Activated CD8-positive, alpha-beta memory T cell treated with anti-CD3 and anti-CD28 coated beads, Interleukin-2, amount 50 U/mL, for 4 hours (primary cell): ENCODE data around the gene CPLX3.

ENCODE experiments used
- DNase-seq: peaks from one replicate; pipeline ENCODE4 v3.0.0-alpha.2; 2020

The CPLX3 gene

GRCh38 chr15:74831813-74832495, 5.5 kb downstream of the CPLX3 start:
- DNase-seq = no peak

GRCh38 chr15:74832826-74833225, 6.4 kb downstream of the CPLX3 start:
- DNase-seq = no peak

GRCh38 chr15:74833376-74834107, 7.1 kb downstream of the CPLX3 start:
- DNase-seq = no peak

- DNase-seq = peak; percentile 49
Observed at GRCh38 chr15:74835312-74835823, 8.9 kb downstream of the CPLX3 start.

- DNase-seq = no peak
Observed at GRCh38 chr15:74836846-74837245, 10.4 kb downstream of the CPLX3 start.

GRCh38 chr15:74837482-74838136, 11.2 kb downstream of the CPLX3 start:
- no peak for DNase-seq

- no peak for DNase-seq
Observed at GRCh38 chr15:74838137-74838516, 11.7 kb downstream of the CPLX3 start.

- no peak for DNase-seq
Observed at GRCh38 chr15:74838746-74839525, 12.5 kb downstream of the CPLX3 start.

GRCh38 chr15:74839526-74840395, 13.3 kb downstream of the CPLX3 start:
- DNase-seq = no peak

GRCh38 chr15:74840851-74841775, 14.7 kb downstream of the CPLX3 start:
- no peak for DNase-seq

GRCh38 chr15:74841891-74842373, 15.5 kb downstream of the CPLX3 start:
- no peak for DNase-seq

- peak; percentile 93 for DNase-seq
Observed at GRCh38 chr15:74842581-74843444, 16.4 kb downstream of the CPLX3 start, which contains the start of gene ULK3. ULK3 (minus strand) TSS chr15:74843156; CDS start chr15:74843105, 51 bp downstream.

GRCh38 chr15:74843445-74843828, 17.0 kb downstream of the CPLX3 start:
- no peak for DNase-seq

- DNase-seq = no peak
Observed at GRCh38 chr15:74843891-74844299, 17.5 kb downstream of the CPLX3 start.

- no peak for DNase-seq
Observed at GRCh38 chr15:74844319-74845207, 18.1 kb downstream of the CPLX3 start.

- DNase-seq = peak; percentile 53
Observed at GRCh38 chr15:74845208-74845568, 18.8 kb downstream of the CPLX3 start.

GRCh38 chr15:74845581-74845980, 19.2 kb downstream of the CPLX3 start:
- no peak for DNase-seq

GRCh38 chr15:74847432-74847831, 21.0 kb downstream of the CPLX3 start:
- DNase-seq = no peak

- no peak for DNase-seq
Observed at GRCh38 chr15:74850393-74850792, 24.0 kb downstream of the CPLX3 start.
